Pons (tissue), 1 donor: Measurements from ENCODE around the gene OPCML.
A peak's percentile ranks its signal among the peaks of the same experiment; 100 is the strongest.

Experiments used
- DNase-seq: peaks from one replicate; pipeline ENCODE4 v3.0.0-alpha.2; 2016; ENCODE audit warnings: low spot score

OPCML gene

DNA sequence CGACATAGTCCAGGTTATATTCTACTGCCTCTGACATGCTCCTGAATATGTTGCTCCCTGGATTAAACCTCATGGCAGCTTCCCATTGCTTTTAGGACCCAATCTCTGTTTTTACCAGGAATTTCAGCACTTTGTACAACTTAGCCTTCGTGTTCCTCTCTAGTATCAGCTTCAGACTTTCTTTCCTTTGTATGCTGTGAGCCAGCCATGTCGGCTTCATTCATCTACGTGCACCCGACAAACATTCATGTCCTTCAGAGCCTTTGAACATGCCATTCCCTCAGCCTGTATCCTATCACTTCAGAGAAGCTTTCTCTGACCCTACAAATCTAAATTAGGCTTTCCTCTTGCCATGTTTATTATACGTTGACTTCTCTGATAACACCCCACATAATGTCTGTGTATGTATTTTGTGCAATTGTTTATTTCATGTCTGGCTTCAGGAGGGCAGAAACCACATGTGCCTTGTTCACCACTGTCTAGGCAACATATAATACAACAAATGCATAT lies 743.4 kb downstream of the OPCML start:
- DNase-seq, result no peak

DNA sequence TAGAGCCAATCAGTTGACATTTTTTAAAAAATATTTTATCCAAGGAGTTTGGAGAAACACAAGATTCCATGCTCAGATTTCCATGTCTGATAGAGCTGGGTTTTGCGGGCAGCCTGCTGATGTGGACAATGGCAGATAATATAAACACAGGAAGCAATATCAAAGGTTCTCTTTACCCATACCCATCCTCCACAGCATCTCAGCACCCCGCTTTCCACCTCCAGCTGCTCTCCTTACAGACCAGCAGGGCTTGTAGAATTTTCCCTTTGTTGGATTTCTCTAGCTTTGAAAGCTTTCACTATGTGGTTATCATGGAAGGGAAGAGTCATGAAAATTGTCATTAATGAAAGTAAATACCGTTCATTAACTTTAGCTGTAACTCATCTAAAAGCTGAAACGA lies 746.4 kb downstream of the OPCML start:
- no peak for DNase-seq

DNA sequence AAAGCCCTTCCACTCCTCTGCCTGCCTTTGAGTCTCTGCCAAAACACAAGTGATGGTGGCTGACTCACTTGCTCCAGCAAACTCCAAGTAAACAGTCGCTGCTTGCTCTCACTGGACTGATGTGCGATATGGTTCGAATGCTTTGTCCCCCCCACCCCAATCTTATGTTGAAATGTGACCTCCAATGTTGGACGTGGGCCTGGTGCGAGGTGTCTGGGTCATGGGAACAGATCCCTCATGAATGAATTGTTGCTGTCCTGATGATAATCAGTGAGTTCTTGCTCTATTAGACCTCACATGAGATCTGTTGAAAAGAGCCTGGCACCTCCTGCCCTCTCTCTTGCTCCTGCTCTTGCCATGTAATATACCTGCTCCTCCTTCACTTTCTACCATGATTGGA lies 747.9 kb downstream of the OPCML start:
- DNase-seq, result no peak

DNA sequence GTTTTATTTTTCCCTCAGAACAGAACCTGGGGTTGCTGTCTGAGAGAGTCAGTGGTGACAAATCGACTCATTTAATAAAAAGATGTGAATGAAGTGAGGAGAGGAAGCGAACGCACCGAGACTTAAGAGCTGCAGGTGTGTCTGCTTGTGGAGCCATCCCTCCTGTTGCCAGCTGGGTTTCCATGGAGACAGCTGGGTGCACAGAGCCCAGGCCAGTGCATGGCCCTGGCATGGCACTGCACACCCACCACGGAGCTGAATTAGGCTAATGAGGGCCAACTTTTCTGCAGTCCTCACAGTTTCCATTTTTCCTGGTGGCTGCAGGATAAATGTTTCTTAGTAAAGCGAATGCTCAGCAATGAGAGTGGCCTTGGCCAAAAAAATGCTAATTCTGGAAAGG lies 750.2 kb downstream of the OPCML start:
- no peak for DNase-seq

DNA sequence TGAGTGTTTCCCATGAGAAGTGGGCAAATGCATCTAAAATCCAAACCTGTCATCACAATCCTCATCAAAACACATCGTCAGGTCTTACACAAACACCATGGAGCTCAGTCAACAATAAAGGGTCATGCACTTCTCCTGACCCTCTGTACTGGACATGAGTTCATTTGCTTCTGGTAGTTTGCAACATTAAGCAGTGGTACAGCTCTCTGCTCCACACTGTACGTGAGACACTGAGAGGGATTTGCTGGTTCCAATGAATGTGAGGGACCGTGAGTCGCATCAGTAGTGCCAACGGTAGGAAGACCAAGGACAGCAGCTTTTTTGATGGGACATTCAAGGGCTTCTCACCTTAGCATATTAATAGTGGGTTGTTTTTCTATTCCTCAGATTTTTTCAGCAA lies 752.3 kb downstream of the OPCML start:
- DNase-seq, result no peak

DNA sequence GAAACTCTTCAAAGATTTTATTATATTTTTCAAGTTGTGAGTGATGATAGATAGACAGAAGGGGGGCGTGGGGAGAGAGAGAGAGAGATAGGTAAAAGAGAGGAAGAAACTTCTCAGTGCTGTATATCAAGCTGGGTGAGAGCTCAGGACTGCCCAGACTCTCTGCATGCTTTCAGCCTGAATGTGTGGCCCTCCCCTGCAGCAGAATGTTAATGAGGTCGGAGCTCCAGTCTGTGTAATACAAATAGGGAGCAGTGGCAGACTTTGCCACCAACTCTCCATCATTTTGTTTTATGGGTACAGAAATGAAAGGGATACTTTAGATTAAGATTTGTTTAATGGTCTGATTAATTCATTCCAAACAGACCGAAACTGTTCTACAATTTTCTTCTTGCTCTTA lies 752.8 kb downstream of the OPCML start:
- no peak for DNase-seq

DNA sequence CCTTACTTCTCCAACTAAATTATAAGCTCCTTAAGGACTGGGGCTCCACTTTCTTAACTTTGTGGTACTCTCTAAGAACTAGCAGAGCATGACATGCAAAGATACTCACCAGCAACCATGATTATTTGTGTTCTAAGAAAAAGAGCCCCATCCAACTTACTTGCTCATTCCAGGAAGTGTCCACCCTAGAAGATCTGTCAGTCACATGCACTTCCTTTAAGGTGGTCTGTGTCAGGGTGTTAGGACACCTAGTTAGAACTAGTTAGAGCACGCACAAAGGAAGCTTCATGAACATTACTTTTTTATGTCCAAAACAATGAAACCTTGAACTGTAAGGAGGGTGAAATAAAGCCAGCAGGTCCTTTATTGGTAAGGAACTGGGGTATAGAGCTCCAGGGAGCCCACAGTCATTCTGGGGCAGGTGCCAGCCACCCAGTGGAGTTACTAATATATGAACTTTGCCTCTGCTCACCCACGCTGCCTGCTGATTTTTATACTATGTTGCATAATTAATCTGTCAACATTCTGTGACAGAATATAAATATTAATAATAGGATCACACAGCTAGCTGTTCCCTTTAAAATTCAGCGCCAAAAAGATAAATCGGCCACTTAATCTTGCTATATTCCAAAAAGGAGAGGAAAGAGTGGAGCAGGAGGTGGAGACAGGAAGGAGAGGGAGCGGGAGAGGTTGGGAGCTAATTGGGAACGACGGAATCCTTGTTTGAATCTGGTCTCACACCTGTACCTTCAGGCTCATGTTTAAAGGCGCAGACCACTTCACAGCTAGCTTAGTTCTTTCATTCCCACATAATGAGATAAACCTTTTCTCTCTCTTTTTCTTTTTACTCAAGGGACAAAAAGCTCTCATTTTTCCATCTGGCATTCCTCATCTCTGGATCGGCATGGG lies 755.0 kb downstream of the OPCML start:
- no peak for DNase-seq

DNA sequence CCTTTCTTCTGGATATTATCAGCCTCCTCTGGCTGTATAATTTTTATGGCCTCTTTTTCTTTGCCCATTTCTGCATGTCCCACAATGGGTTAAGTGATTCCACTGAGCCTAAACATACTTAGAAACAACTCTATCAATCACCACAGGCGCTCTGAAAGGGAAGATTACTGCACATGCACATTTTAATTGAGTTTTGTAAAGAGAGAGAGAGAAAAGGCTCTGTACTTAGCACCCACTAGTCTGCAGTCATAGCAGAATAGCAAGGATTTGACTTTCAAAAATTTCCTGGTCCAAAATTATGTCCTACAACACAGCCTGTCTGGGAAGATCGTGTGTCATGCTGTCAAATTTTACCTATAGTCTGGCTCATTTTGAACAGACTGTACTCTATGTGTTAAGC lies 758.5 kb downstream of the OPCML start:
- DNase-seq, result no peak

DNA sequence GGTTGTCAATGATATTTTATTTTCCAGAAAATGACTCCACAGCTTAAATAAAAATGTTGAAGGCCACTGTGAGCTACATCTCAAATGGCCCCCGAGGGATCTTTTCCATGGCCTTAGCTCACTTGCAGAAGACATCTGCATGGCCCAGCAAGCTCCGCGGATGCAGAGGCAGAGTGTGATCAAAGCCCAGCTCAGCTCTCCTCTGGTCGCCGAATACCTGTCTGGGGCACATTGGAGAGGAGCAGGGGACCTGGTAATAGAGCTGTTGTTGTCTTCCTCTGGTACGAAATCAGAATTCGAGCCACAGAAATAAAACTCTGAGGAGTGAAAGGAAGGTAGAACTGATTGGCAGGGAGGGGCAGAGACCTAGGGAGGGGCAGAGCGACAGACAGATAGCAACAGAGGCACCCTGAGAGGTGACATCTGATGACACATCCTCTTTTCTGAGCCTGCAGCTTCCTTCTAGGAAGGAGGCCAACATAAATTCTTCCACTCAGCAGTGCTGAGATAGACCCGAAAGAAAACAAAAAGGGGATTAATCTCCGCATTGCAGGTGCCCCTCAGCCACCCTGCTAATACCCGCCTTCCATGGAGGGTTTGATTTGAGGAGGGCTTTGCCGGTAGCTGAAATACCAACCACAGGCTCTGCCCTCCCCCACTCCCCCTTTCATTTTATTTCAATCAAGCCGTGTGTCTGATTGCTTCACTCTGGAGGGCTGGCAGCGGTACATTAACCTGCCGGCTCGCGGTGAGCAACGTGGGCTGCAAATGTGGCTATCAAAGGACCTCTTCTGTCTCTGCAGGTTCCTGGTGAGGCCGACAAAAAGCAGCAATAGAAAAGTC lies 759.4 kb downstream of the OPCML start:
- DNase-seq, result peak; percentile 12

DNA sequence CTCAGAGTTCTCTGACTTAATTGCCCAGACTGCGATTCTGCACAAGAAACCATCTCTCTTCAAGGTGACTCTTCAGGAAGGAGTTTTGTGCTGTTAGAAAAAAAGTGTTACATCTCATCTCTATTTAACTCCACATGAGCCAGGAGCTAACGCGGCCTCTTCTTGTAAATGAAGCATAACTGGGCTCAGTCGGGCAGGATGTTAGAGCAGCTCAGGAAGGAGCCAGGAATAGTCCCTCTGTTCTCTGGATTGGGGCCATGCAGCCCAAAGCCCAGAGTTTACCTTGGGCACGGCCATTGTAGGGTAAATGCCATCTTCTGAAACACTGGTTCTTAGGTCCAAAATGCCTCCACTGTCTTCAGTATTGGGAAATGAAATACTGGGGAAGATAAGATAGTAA lies 760.6 kb downstream of the OPCML start:
- no peak for DNase-seq

DNA sequence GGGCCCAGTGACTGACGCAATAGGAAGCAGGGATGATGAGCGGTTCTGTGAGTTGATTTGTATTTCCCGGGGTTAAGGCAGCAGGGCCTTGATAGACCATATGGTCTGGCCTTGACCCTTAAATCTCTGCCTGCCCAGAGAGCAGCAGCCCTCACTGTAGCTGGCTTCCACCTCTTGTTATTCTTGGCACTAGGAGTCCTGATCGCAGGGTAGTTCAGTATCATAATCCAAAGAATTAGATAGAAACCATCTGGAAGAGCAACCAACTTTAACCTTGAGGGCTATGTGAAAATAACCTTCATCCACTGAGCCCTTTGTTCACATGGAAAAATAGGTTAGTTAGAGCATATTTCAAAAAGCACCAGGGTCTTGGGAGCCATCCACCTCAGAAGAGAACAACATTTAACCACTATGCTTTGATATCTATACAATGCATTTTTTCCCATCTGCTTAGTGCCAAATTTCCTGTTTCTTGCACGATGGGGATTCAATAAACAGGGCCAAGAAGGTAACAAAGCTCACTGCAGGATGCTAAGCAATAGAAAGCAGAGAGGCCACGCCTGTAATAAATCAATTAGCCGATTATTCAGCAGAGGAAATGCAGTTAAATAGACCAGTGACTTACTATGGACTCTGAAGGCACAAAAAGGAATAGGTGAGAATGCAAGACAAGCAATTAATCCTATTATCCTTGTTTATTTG lies 761.3 kb downstream of the OPCML start:
- DNase-seq, result peak; percentile 9

DNA sequence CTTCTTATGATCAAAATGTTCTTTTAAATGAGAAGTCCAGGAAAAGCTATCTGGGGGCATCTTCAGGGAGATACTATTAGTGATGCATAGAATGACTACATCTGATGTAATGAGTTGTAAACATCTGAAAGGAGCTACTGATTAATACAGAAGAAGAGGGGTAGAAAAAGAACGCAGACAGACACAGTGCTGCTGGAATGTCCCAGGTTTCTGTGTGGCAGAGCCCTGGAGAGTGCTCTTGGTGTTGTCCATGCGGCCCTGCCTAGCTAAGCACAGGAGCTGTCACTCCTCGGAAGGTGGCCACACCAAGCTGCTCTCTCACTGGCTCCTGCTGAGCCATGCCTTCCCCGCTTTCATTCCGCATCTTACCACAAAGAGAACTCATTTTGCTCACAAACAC lies 768.8 kb downstream of the OPCML start:
- DNase-seq, result no peak

DNA sequence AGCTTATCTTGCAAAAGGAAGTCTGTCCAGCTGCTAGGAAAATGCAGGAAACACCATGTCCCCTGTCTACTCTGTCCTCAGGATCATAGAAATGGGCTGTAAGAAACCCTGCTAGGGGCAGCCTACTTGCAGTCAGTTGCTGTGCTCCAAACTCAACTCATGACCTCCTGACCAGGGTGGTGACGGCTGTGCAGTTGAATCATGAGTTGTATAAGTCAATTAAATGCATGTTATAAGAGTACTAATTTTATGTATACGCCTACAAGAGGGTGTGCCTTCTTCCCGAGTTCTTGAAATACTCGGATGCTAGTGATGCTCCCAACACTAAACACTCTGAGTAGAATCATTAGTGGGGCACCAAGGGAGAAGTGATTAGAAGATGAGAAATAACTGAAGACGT lies 776.4 kb downstream of the OPCML start:
- DNase-seq, result no peak

DNA sequence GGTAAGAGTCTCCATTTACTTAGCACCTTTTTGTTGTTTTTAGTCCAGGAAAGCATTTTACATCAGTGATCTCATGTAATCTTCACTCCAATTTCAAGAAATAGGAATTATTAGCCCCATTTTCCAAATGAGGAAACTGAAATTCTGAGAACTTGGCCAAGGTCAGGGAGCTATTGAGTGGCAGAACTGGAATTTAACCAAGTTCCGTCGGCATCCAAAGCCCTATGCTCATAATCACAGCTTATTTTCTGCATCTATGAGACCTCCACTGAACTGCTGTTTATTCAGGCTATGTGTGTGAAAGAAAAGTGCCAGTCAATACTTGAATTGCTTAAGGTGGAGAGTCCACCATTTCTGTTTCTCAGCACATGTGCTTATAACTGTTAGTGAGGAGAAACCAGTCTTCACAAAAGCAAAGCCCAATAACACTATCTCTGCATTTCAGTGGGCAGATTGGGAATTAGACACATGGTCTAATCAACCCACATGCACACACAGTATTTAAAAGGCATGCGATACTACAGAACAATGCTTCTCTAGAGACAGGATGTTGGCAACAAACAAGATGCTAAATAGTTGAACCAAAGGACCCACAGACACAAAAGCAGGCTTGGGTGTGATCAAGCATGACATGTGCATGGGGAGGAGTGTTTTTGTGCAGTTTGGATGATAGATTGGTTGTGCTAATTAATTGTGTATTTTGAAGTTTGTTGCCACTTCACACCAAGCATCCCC lies 780.6 kb downstream of the OPCML start:
- no peak for DNase-seq

DNA sequence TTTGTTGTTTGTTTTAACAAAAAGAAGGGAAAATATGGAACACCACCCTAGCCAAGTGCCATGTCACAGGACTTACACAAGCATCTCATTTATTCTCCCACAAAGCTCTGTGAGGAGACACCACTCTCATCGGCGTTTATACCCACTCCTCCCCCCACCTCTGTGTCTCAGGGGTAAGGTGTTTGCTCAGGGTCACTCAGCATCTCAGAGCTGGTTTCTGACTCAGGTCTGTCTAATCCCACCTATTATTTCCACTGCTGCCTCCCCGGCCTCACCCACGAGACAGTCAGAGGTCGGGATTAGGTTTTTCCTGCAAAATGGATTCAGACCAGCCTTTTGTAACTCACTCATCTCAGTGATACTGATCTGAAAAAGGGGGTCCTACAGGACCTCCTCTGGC lies 786.0 kb downstream of the OPCML start:
- no peak for DNase-seq

DNA sequence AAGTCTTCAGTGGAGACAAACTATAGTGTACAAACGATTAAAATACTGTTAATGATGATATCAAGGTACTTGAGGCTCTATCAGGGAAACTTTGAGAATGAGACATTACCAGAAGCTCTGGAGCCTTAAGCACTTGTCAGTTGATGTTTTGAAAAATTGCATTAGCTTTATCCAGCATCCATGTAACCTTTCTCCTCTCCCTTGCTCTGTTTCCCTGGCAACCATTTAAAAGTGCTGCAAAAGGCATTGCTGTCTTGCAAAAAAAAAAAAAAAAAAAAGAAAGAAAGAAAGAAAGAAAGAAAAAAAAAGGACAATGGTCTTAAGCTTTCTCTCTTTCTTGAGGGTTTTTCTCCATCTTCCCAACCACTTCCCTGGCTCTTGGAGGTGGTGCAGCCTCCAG lies 787.0 kb downstream of the OPCML start:
- no peak for DNase-seq

DNA sequence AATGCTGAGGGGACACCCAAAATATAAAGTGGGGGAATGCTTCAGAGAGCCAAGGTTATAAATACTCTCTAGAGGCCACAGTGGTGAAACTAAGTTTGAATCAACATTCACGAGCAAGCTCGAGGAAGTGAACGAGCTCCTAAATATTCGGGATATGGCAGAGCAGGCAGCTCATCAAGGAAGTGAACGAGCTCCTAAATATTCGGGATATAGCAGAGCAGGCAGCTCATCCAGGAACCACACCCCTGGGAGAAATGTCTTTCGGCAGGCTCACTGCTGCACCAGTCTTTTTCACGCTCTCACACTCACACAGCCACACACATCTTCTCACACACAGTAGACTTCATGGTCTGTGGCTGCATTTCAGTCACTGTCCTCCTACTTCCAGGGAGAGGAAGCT lies 787.5 kb downstream of the OPCML start:
- DNase-seq, result no peak

DNA sequence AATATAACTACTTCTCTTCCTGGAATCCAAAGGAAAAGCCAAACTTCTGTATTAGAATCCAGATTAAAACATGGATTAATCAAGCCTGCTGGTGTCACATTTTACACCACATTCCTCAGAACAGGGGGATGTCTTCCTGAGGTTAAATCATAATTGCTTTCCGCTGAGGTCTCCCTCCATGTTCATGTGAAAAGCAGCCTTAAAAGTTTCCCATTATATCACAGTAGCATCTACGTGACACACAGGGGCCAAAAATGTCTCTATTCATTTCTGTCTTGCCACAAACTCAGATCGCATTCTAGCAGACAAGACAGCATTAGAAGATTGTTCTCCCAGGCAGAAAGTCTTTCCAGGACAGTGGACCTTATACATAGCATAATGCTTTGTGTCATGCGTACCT lies 788.7 kb downstream of the OPCML start:
- DNase-seq, result no peak

DNA sequence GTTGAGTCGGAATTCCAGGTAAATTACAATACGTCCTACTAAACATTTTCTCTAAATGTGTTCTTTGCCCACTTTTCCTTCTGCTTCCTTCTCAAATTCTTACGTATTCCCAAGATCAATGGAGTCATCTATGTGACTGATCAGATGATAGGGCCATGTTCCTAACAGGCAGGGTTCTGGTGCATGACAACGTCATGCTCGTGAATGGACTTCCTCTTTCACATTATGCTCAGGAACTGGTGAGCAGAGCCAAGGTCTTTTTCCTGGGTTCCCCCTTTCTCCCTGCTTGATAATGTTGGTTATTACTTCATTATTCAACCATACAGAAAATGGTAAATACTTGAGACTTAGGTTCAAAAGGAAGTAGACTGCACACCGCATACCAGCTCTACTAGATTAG lies 789.4 kb downstream of the OPCML start:
- DNase-seq, result peak; percentile 51

DNA sequence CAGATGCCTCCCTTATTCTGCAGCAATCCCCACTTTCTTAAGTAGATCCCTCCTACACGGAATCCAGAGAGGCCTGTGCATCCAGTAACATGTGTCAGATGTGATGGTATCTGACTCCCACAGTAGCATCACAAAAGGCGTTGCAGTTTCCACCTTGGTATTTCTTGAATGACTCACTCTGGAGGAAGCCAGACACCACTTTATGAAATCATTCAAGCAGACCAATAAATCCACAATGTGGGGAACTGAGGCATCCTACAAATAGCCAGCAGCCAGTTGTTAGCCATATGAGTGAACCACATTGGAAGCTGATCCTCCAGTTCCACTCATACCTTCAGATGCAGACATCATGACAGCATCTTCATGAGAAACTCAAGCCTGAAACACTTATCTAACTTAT lies 798.1 kb downstream of the OPCML start:
- DNase-seq, result no peak

DNA sequence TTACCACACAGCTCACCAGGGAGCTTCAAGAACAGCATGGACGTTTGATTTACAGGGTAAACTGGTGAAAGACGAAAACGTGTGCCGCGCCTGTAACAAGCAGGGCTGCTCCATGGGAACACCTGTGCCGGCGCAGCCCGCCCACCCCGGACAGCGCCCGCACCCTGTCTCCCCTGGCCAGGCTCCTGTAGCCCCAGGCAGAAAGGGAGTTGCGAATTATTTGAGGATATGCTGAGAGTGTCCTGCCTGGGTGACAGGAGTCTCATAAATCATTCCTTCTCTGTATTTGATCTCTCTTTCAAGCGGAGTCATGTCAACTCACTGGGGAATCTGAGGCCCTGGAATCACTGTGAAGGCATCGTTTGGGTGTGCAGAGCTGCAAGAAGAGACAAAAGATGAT lies 804.3 kb downstream of the OPCML start:
- no peak for DNase-seq

DNA sequence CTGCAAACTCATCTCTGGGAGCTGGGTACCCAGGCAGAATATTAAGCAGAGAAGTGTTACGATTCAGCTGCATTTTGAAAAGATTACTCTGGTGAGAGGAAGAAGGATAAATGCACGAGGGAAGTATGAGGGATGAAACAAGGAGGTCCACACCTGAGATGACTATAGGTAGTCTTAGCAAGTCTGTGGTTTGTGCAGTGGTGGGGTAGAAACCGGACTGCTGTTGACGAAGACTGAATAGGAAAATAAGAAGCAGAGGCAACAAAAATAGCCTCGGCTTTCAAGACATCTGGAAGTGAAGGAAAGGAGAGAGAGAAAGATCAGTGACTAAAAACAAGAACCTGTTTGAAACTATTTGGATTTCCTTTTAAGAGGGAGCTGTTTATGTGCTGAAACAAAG lies 810.8 kb downstream of the OPCML start:
- DNase-seq, result no peak
